ENCODE data around the gene SCARB1. TPM values are rescaled to one million over a fixed set of nuclear protein-coding genes. Genes with fewer than 3 reads are reported as not detected.

The SCARB1 gene
- polyA plus RNA-seq, 1 donor: 20.7 TPM

DNA sequence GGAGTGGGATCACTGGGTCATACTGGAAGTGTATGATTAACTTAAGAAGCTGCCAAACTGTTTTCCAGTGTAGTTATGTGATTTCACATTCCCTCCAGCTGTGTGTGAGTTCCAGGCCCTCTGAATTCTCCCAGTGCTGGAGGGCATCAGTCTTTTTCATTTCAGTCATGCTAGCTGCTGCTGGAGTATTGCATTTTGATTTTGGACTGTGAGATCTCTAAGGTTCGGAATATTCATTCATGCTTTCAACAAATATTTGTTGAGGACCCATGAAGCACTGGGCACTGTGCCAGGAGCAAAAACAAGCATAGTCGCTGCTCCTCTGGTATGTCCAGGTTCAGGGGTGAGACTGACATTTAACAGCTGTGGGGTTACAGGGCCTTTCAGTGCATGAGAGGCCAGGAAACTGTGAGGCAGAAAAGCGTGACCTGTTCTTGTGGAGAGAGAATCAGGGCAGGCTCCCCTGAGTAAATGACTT is 133.2 kb downstream of the SCARB1 start:
- DNase-seq (ENCODE audit: low read depth): no peak

DNA sequence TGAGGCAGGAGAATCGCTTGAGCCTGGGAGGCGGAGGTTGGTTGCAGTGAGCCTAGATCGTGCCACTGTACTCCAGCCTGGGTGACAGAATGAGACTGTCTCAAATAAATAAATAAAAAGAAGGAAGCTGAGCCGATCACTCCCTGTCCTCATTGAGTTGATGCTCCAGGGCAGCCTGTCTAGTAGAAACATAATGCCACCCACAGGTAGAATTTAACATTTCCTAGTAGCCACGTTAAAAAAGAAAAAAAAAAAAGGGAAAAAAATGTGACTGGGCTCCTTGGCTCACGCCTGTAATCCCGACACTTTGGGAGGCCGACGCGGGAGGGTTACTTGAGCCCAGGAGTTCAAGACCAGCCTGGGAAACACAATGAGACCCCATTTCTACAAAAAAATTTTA is 135.7 kb downstream of the SCARB1 start:
- DNase-seq (ENCODE audit: low read depth): no peak

DNA sequence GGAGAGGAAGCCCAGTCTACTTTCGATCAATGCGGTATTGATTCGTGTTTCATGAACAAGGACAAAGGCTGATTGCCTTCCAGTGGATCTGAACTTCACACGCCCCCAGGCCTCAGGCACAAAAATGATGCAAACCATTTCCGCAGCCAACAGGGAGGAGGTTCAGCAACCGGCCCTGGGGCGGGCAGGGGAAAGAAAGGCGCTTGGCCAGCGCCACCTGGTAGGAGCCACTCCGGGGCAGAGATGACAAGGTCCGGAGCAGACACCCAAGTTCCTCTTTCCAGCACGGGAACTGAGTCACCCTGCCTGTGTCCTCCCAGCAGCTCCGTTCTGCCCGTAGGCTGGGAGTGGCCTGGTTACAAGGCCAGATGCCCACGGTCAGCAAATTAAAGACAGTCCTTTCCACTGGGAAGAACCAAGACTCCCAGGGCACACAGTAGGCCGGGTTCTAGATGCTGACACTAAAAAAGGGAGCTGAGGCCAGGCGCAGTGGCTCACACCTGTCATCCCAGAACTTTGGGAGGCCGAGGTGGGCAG is 136.3 kb downstream of the SCARB1 start:
- no peak for DNase-seq (ENCODE audit: low read depth)

Other genes starting within 250 kb of the SCARB1 start
- 759 TPM for gene UBC, start 50.8 kb upstream of the SCARB1 start, polyA plus RNA-seq (ENCODE audit: insufficient read length)
- gene DHX37, start 125.3 kb upstream of the SCARB1 start, polyA plus RNA-seq (ENCODE audit: insufficient read length): 9.6 TPM
- gene BRI3BP, start 129.8 kb upstream of the SCARB1 start, polyA plus RNA-seq (ENCODE audit: insufficient read length): 2.7 TPM
- 24.5 TPM for gene AACS, start 201.6 kb upstream of the SCARB1 start, polyA plus RNA-seq (ENCODE audit: insufficient read length)